ENCODE data around the gene SPRY2.

DNA sequence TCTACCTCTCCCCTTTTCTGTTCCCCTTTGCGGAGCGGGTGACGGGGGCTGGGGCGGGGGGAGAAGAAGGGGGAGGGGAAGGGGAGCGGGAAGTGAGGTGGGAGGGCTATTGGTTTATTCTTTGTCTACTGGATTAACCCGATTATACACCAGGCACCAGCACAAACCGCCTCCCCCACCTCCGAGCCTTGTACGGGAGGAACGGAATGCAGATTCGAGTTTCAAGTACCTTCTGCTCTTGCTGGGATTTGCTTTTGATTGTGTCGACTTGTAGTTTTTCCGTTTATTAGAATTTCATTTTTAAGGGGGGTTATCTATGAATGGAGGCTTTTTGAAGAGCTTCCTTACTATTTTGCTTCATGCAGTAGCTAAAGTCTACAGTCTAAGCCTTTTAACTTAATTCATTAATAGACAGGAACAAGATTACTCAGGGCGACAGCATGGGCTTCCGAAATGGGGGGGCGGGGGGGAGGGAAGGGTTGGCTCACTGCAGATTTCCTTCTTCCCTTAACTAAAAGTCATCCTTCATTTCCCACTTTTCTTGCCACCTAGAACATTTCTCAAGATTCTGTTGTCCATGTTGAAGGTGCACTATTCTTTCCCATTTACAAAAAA lies 937 bp upstream of the SPRY2 start:
- TF ChIP-seq, protein P1, sequence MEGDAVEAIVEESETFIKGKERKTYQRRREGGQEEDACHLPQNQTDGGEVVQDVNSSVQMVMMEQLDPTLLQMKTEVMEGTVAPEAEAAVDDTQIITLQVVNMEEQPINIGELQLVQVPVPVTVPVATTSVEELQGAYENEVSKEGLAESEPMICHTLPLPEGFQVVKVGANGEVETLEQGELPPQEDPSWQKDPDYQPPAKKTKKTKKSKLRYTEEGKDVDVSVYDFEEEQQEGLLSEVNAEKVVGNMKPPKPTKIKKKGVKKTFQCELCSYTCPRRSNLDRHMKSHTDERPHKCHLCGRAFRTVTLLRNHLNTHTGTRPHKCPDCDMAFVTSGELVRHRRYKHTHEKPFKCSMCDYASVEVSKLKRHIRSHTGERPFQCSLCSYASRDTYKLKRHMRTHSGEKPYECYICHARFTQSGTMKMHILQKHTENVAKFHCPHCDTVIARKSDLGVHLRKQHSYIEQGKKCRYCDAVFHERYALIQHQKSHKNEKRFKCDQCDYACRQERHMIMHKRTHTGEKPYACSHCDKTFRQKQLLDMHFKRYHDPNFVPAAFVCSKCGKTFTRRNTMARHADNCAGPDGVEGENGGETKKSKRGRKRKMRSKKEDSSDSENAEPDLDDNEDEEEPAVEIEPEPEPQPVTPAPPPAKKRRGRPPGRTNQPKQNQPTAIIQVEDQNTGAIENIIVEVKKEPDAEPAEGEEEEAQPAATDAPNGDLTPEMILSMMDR (conservative IDR thresholded peaks at IDR 0.05; ENCODE audit: low read depth, low read length) = no peak
- TF ChIP-seq EZH2 (IDR thresholded peaks at IDR 0.05; ENCODE audit: low read length, unreplicated experiment) (no peak), EZH2phosphoT487 (IDR thresholded peaks at IDR 0.05; ENCODE audit: borderline replicate concordance, low read length) (no peak)

All from PC-3 (cell line).